H1 (cell line): ENCODE measurements around the gene FRMD3. TPM values are rescaled to one million over a fixed set of nuclear protein-coding genes. Genes with fewer than 3 reads are reported as not detected.

Source experiments
- CTCF ChIA-PET: fragments of 300-600 bp; sonication (Branson Sonifier 250); formaldehyde crosslinking; loops from one replicate; lab custom pipeline; 2021; ENCODE audit not compliant: partially characterized antibody; lab: Charles Lee
- POLR2A ChIA-PET: fragments of 300-600 bp; sonication (Branson Sonifier 250); formaldehyde crosslinking; loops from one replicate; lab custom pipeline; 2021; ENCODE audit warnings: inconsistent platforms; ENCODE audit not compliant: partially characterized antibody; lab: Charles Lee
- DNase-seq, 2 experiments: peaks; one replicate each; pipeline versions ENCODE4 v3.0.0 to v3.0.0-alpha.2; 2010 to 2022; ENCODE audit warnings: low spot score in 2 of 2, low read depth in 1 of 2, mixed read lengths in 1 of 2
- FAIRE-seq: peaks from 2 replicates; lab custom pipeline; 2011; peaks lifted over from hg19 to GRCh38; lab: Jason Lieb, UNC
- H2AFZ ChIP-seq: 2 replicates; pipeline ENCODE4 v1.8.1; 2012; ENCODE audit warnings: low read length, inconsistent platforms
- H2AK5ac ChIP-seq: 2 replicates; pipeline ENCODE4 v1.6.1; 2013; ENCODE audit warnings: low read depth, low read length
- H2BK120ac ChIP-seq: replicated peaks from 2 replicates; pipeline ENCODE3; 2013; ENCODE audit warnings: low read depth, low read length, inconsistent platforms
- H2BK12ac ChIP-seq: 2 replicates; pipeline ENCODE4 v1.6.1; 2013; ENCODE audit warnings: low read depth, low read length
- H2BK15ac ChIP-seq: 2 replicates; pipeline ENCODE4 v1.6.1; 2013; ENCODE audit warnings: low read length
- H2BK20ac ChIP-seq: 2 replicates; pipeline ENCODE4 v1.6.1; 2013; ENCODE audit warnings: low read length
- H2BK5ac ChIP-seq: 2 replicates; pipeline ENCODE4 v1.6.1; 2013; ENCODE audit warnings: low read depth, low read length
- H3K14ac ChIP-seq: 2 replicates; pipeline ENCODE4 v1.6.1; 2013; ENCODE audit warnings: inconsistent platforms; ENCODE audit not compliant: insufficient read length
- H3K18ac ChIP-seq: 2 replicates; pipeline ENCODE4 v1.6.1; 2013; ENCODE audit warnings: low read length; ENCODE audit errors: extremely low read depth
- H3K23ac ChIP-seq: 2 replicates; pipeline ENCODE4 v1.6.1; 2013; ENCODE audit warnings: inconsistent platforms; ENCODE audit not compliant: insufficient read length
- H3K23me2 ChIP-seq: 2 replicates; pipeline ENCODE4 v1.6.1; 2013; ENCODE audit warnings: low read depth, low read length
- H3K27ac ChIP-seq: 2 replicates; pipeline ENCODE4 v1.6.1; 2011; ENCODE audit warnings: low read depth, low read length, inconsistent platforms
- H3K27me3 ChIP-seq, 4 experiments: replicated peaks in 1 of 4; 1 replicate in 1 of 4; 2 replicates in 3 of 4; pipeline versions ENCODE4 v1.6.1 to v1.8.1; 2011 to 2013; ENCODE audit warnings: low read length in 3 of 4, mild to moderate bottlenecking in 3 of 4, inconsistent platforms in 2 of 4, mixed read lengths in 2 of 4, moderate library complexity in 1 of 4; ENCODE audit not compliant: control insufficient read depth in 3 of 4, insufficient read depth in 3 of 4; ENCODE audit errors: extremely low read depth in 1 of 4
- H3K36me3 ChIP-seq, 4 experiments: 2 replicates each; pipeline versions ENCODE4 v1.6.1 to v1.8.1; 2011 to 2013; ENCODE audit warnings: mild to moderate bottlenecking in 4 of 4, low read length in 3 of 4, moderate library complexity in 2 of 4, control low read depth in 1 of 4, inconsistent platforms in 1 of 4; ENCODE audit not compliant: insufficient read depth in 4 of 4, control insufficient read depth in 2 of 4
- H3K4ac ChIP-seq: replicated peaks from 2 replicates; pipeline ENCODE3; 2013; ENCODE audit warnings: low read length, low read depth, mixed read lengths, inconsistent platforms; ENCODE audit not compliant: insufficient read length
- H3K4me1 ChIP-seq, 4 experiments: replicated peaks in 1 of 4; 1 replicate in 1 of 4; 2 replicates in 3 of 4; pipeline versions ENCODE4 v1.6.1 to v1.8.1; 2011 to 2013; ENCODE audit warnings: low read length in 3 of 4, inconsistent platforms in 2 of 4, mixed read lengths in 1 of 4; ENCODE audit not compliant: insufficient read depth in 4 of 4, control insufficient read depth in 3 of 4
- H3K4me2 ChIP-seq, 2 experiments: 2 replicates each; pipeline versions ENCODE4 v1.6.1 to v1.8.1; 2011 to 2013; ENCODE audit warnings: low read depth in 2 of 2, low read length in 2 of 2, control low read depth in 1 of 2, inconsistent platforms in 1 of 2, mild to moderate bottlenecking in 1 of 2; ENCODE audit not compliant: insufficient read depth in 1 of 2
- H3K4me3 ChIP-seq, 4 experiments: fragments of 200-600, 300-600 bp in 1 of 4; sonication (generic), shearing (Covaris generic), sonication (Bioruptor Twin) in 1 of 4; 2 replicates each; pipeline versions ENCODE4 v1.5.1 to v1.8.1; 2011 to 2016; ENCODE audit warnings: low read length in 4 of 4, low read depth in 3 of 4, control low read depth in 2 of 4, inconsistent platforms in 2 of 4, mild to moderate bottlenecking in 2 of 4, mixed read lengths in 1 of 4, moderate library complexity in 1 of 4; ENCODE audit not compliant: insufficient read depth in 2 of 4; ENCODE audit errors: extremely low read depth in 1 of 4
- H3K56ac ChIP-seq: replicated peaks from 2 replicates; pipeline ENCODE3; 2013; ENCODE audit warnings: low read depth, mild to moderate bottlenecking, mixed read lengths, low read length, inconsistent platforms; ENCODE audit not compliant: insufficient read length
- H3K79me1 ChIP-seq: 2 replicates; pipeline ENCODE4 v1.6.1; 2013; ENCODE audit warnings: low read depth, low read length, control low read depth
- H3K79me2 ChIP-seq, 2 experiments: 2 replicates each; pipeline versions ENCODE4 v1.6.1 to v1.8.1; 2012 to 2013; ENCODE audit warnings: low read length in 2 of 2, mild to moderate bottlenecking in 2 of 2, inconsistent platforms in 1 of 2; ENCODE audit not compliant: insufficient read depth in 2 of 2, control insufficient read depth in 1 of 2
- H3K9ac ChIP-seq, 4 experiments: replicated peaks in 1 of 4; 1 replicate in 1 of 4; 2 replicates in 3 of 4; pipeline versions ENCODE4 v1.6.1 to v1.8.1; 2011 to 2013; ENCODE audit warnings: low read depth in 3 of 4, low read length in 3 of 4, control low read depth in 2 of 4, mild to moderate bottlenecking in 2 of 4, moderate library complexity in 2 of 4, inconsistent platforms in 1 of 4; ENCODE audit errors: extremely low read depth in 1 of 4
- H3K9me3 ChIP-seq, 2 experiments: 2 replicates each; pipeline versions ENCODE4 v1.6.1 to v1.8.1; 2012 to 2013; ENCODE audit warnings: mild to moderate bottlenecking in 2 of 2, moderate library complexity in 2 of 2, control low read depth in 1 of 2, inconsistent platforms in 1 of 2, low read depth in 1 of 2, low read length in 1 of 2, mixed read lengths in 1 of 2; ENCODE audit not compliant: insufficient read depth in 2 of 2
- H4K20me1 ChIP-seq, 2 experiments: replicated peaks in 1 of 2; 2 replicates each; pipeline versions ENCODE3 to v1.8.1; 2011 to 2013; ENCODE audit warnings: inconsistent platforms in 2 of 2, low read length in 2 of 2, mild to moderate bottlenecking in 1 of 2; ENCODE audit not compliant: insufficient read depth in 2 of 2, control insufficient read depth in 1 of 2
- H4K5ac ChIP-seq: 2 replicates; pipeline ENCODE4 v1.6.1; 2013; ENCODE audit warnings: low read length, low read depth, mixed read lengths, inconsistent platforms; ENCODE audit not compliant: insufficient read length
- H4K8ac ChIP-seq: 2 replicates; pipeline ENCODE4 v1.8.0; 2013; ENCODE audit warnings: mild to moderate bottlenecking, moderate library complexity, low read length, inconsistent platforms; ENCODE audit not compliant: insufficient read depth; ENCODE audit errors: extremely low read depth
- H4K91ac ChIP-seq: replicated peaks from 2 replicates; pipeline ENCODE3; 2013; ENCODE audit warnings: low read length, mixed read lengths, inconsistent platforms; ENCODE audit not compliant: insufficient read length
- NANOG ChIP-seq: IDR thresholded peaks from 2 replicates; pipeline ENCODE4 v1.6.1; 2011; ENCODE audit warnings: low read length, low read depth, mild to moderate bottlenecking, inconsistent platforms; ENCODE audit not compliant: insufficient read depth, poor library complexity, severe bottlenecking
- NRF1 ChIP-seq: IDR thresholded peaks from 2 replicates; pipeline ENCODE4 v1.6.1; 2011; ENCODE audit warnings: mild to moderate bottlenecking, low read depth, low read length, improper control_type of control experiment
- POU5F1 ChIP-seq: IDR thresholded peaks from 2 replicates; pipeline ENCODE4 v1.6.1; 2011; ENCODE audit warnings: low read depth, mild to moderate bottlenecking, low read length, moderate library complexity
- RFX5 ChIP-seq: IDR thresholded peaks from 2 replicates; pipeline ENCODE4 v1.6.1; 2011; ENCODE audit warnings: low read depth, low read length, improper control_type of control experiment, borderline replicate concordance
- SP1 ChIP-seq: IDR thresholded peaks from 2 replicates; pipeline ENCODE4 v1.6.1; 2011; ENCODE audit warnings: low read depth, low read length
- TAF1 ChIP-seq: IDR thresholded peaks from 2 replicates; pipeline ENCODE4 v1.6.1; 2011; ENCODE audit warnings: mild to moderate bottlenecking, low read depth, low read length
- TCF12 ChIP-seq: IDR thresholded peaks from 2 replicates; pipeline ENCODE4 v1.6.1; 2011; ENCODE audit warnings: low read depth, mild to moderate bottlenecking, low read length
- WGBS, 2 experiments: shearing (Covaris generic) in 1 of 2; methylation state at CpG; one replicate each; pipeline versions ENCODE4 v1.1.6 to v1.1.7; 2013 to 2015; ENCODE audit warnings: low lambda C conversion rate in 2 of 2, mixed read lengths in 2 of 2, inconsistent platforms in 1 of 2, low coverage in 1 of 2, missing lambda C conversion rate in 1 of 2; ENCODE audit not compliant: insufficient replicate concordance in 2 of 2, insufficient coverage in 1 of 2, insufficient read length in 1 of 2; ENCODE audit errors: extremely low coverage in 1 of 2, missing lambda C conversion rate in 1 of 2; 5-methylcytosine and 5-hydroxymethylcytosine counted together
- polyA plus RNA-seq, 7 experiments: library from polyadenylated mRNA; depleted of rRNA in 3 of 7; stranded (reverse) in 5 of 7; unstranded in 2 of 7; fragments of >200 nt in 5 of 7; fragments of 200-250 nt in 2 of 7; gene quantifications; 1 replicate in 5 of 7; 2 replicates in 1 of 7; 4 replicates in 1 of 7; pipeline versions ENCODE4 v1.2.1 to v1.2.3, GENCODE V29; 2011 to 2013; ENCODE audit warnings: missing spikeins in 2 of 7, mixed read lengths in 2 of 7
- total RNA-seq: library from RNA; stranded (reverse); fragmentation: NEBNext Ultra II Directional; extraction: Animal tissue kit (Norgen Biotek cat#: 25700); gene quantifications from 2 replicates; pipeline ENCODE4 v1.2.1, GENCODE V29; 2021

The FRMD3 gene
- total and polyA plus RNA-seq, 2 of the 8 experiments (the other 6 are each of a cell fraction or from before 2014, with no cell fraction given), result 0.15 to 1.4 TPM

DNA sequence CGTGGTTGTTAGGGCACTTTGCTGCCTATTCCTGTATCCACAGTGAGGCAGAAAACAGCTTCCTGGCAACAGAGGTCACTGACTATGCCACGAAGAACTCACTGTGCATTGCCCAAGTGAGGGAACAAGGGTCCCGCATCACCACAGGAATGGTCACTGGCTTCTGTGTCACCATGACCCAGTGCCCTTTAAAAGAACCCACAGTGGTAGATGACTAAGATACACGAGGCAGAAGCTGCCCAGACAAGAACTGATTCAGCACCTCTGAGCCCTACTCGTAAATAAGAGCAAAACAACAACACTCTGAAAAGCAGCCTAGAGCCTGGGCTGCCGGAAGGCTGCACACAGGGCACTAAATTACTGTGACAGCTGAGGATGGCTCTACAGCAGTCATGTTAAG is 238.6 kb downstream of the FRMD3 start:
- H3K27ac ChIP-seq, result no peak overlapping the region
- DNase-seq (no peak), FAIRE-seq (no peak)
- POLR2A ChIA-PET, result no interaction called here
- no peak overlapping the region for H2BK120ac ChIP-seq
- H2BK5ac ChIP-seq, result no peak overlapping the region
- H3K4me3 ChIP-seq, result no peak overlapping the region
- no peaks in the 10 kb centered on the region for H3K79me1 ChIP-seq
- H3K56ac ChIP-seq, result no peak overlapping the region
- no peaks in the 10 kb centered on the region for H3K27me3 ChIP-seq
- peaks cover 0 to 2% (median 0%) of the 10 kb centered on the region in 4 experiments; a peak in 1 of 7 replicates for H3K4me1 ChIP-seq
- H3K23me2 ChIP-seq, result no peaks in the 10 kb centered on the region
- no peak overlapping the region for H4K8ac ChIP-seq
- CTCF ChIA-PET, result no interaction called here
- H4K5ac ChIP-seq, result no peak overlapping the region
- no peak overlapping the region for H3K4ac ChIP-seq
- no peak for TF ChIP-seq TCF12
- no peak for TF ChIP-seq RFX5
- no peak for TF ChIP-seq NRF1
- TF ChIP-seq POU5F1, result no peak
- no peak for TF ChIP-seq TAF1
- TF ChIP-seq NANOG, result no peak
- TF ChIP-seq SP1, result no peak
- no peaks in the 10 kb centered on the region for H3K79me2 ChIP-seq
- H3K14ac ChIP-seq, result no peak overlapping the region
- H2AK5ac ChIP-seq, result no peak overlapping the region
- H3K4me2 ChIP-seq, result no peak overlapping the region
- H2BK20ac ChIP-seq, result no peak overlapping the region
- no peaks in the 10 kb centered on the region for H4K20me1 ChIP-seq
- no peak overlapping the region for H4K91ac ChIP-seq
- H2BK12ac ChIP-seq, result no peak overlapping the region
- H3K36me3 ChIP-seq, result no peaks in the 10 kb centered on the region
- H3K23ac ChIP-seq, result no peak overlapping the region
- no peak overlapping the region for H3K9ac ChIP-seq
- 89% methylated on average over 6 of the region's 6 CpGs; no CpG with 5 or more reads in 1 of the 2 experiments for WGBS, 2 experiments
- no peaks in the 10 kb centered on the region for H3K9me3 ChIP-seq
- H2BK15ac ChIP-seq, result no peak overlapping the region
- H2AFZ ChIP-seq, result no peak overlapping the region
- no peak overlapping the region for H3K18ac ChIP-seq
